Adipocyte (in vitro differentiated cells): ENCODE results near the gene ADAMTS18.

Experiments
- DNase-seq: peaks from one replicate; pipeline ENCODE4 v3.0.0-alpha.2; 2015; ENCODE audit warnings: low read depth
- H3K27me3 ChIP-seq: replicated peaks from 2 replicates; pipeline ENCODE4 v1.7.0; 2013; ENCODE audit warnings: mild to moderate bottlenecking, low read length, moderate library complexity; ENCODE audit not compliant: control insufficient read depth, insufficient read depth
- H3K36me3 ChIP-seq: 2 replicates; pipeline ENCODE4 v1.7.0; 2013; ENCODE audit warnings: low read length, mild to moderate bottlenecking, moderate library complexity; ENCODE audit not compliant: control insufficient read depth, insufficient read depth, severe bottlenecking
- H3K4me1 ChIP-seq: 2 replicates; pipeline ENCODE4 v1.7.0; 2013; ENCODE audit warnings: mild to moderate bottlenecking, low read length, moderate library complexity; ENCODE audit not compliant: control insufficient read depth, insufficient read depth
- H3K4me3 ChIP-seq: 2 replicates; pipeline ENCODE4 v1.7.0; 2013; ENCODE audit warnings: mild to moderate bottlenecking, low read length, moderate library complexity
- H3K9ac ChIP-seq: 2 replicates; pipeline ENCODE4 v1.7.0; 2013; ENCODE audit warnings: mild to moderate bottlenecking, low read length, moderate library complexity
- H3K9me3 ChIP-seq: 2 replicates; pipeline ENCODE4 v1.7.0; 2013; ENCODE audit warnings: mild to moderate bottlenecking, low read length, moderate library complexity; ENCODE audit not compliant: control insufficient read depth

Gene ADAMTS18

GRCh38 chr16:77233799-77234519 is 200.9 kb downstream of the ADAMTS18 start:
- Histone ChIP-seq H3K9me3 (no peaks in the 10 kb centered on the region), H3K4me3 (no peak overlapping the region), H3K27me3 (no peaks in the 10 kb centered on the region), H3K36me3 (no peaks in the 10 kb centered on the region), H3K4me1 (peaks cover 4% of the 10 kb centered on the region), H3K9ac (no peak overlapping the region)
- no peak for DNase-seq
